ENCODE measurements around the gene NMRK1.

Gene NMRK1

DNA sequence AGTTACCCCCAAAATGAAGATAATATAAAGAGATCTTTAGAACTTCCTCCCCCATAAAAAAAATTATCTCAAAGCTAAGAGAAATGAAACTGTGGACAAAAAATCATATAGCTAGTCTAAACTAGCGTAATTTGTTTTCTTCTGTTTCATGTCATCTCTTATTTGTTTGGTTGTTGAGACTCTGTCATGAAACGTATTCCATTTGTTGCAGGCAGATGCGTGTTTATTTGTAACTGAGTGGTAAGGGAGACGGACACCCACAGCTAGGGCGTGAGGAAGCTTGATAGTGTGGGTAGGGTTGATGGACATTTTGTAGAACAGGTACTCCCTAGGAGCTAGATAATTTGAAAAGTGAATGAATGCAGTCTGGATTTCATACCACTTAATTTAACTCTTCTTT, 42.2 kb upstream of the NMRK1 start:
- Histone ChIP-seq H3K27ac (ENCODE audit: extremely low read depth, low read depth, low read length) (no peak overlapping the region), H3K4me1 (ENCODE audit: control insufficient read depth, insufficient read depth, low read length) (no peaks in the 10 kb centered on the region), H3K9me3 (ENCODE audit: control insufficient read depth, insufficient read depth, low read depth, low read length) (no peaks in the 10 kb centered on the region), H3K36me3 (ENCODE audit: control insufficient read depth in 2 of 2, insufficient read depth in 1 of 2, low read length in 2 of 2) (peaks cover 0 to 9% of the 10 kb centered on the region in 2 experiments; a peak in 1 of 3 replicates), H3K4me3 (ENCODE audit: low read depth, low read length) (no peak overlapping the region)
- CTCF ChIA-PET: interaction anchor here (1.7 kb wide), 1 partner anchor 56 kb away, joined by 12 read pairs; no protein-coding TSS in a partner anchor
- TF ChIP-seq ZNF501 (tag by site-specific recombination; IDR thresholded peaks at IDR 0.05): no peak
- TF ChIP-seq ZNF621 (tag by site-specific recombination; IDR thresholded peaks at IDR 0.05): no peak
- TF ChIP-seq ZSCAN16 (tag by site-specific recombination; IDR thresholded peaks at IDR 0.05): no peak
- no peak for TF ChIP-seq EGR2 (tag by site-specific recombination; IDR thresholded peaks at IDR 0.05; ENCODE audit: low read depth)
- TF ChIP-seq, protein P1, sequence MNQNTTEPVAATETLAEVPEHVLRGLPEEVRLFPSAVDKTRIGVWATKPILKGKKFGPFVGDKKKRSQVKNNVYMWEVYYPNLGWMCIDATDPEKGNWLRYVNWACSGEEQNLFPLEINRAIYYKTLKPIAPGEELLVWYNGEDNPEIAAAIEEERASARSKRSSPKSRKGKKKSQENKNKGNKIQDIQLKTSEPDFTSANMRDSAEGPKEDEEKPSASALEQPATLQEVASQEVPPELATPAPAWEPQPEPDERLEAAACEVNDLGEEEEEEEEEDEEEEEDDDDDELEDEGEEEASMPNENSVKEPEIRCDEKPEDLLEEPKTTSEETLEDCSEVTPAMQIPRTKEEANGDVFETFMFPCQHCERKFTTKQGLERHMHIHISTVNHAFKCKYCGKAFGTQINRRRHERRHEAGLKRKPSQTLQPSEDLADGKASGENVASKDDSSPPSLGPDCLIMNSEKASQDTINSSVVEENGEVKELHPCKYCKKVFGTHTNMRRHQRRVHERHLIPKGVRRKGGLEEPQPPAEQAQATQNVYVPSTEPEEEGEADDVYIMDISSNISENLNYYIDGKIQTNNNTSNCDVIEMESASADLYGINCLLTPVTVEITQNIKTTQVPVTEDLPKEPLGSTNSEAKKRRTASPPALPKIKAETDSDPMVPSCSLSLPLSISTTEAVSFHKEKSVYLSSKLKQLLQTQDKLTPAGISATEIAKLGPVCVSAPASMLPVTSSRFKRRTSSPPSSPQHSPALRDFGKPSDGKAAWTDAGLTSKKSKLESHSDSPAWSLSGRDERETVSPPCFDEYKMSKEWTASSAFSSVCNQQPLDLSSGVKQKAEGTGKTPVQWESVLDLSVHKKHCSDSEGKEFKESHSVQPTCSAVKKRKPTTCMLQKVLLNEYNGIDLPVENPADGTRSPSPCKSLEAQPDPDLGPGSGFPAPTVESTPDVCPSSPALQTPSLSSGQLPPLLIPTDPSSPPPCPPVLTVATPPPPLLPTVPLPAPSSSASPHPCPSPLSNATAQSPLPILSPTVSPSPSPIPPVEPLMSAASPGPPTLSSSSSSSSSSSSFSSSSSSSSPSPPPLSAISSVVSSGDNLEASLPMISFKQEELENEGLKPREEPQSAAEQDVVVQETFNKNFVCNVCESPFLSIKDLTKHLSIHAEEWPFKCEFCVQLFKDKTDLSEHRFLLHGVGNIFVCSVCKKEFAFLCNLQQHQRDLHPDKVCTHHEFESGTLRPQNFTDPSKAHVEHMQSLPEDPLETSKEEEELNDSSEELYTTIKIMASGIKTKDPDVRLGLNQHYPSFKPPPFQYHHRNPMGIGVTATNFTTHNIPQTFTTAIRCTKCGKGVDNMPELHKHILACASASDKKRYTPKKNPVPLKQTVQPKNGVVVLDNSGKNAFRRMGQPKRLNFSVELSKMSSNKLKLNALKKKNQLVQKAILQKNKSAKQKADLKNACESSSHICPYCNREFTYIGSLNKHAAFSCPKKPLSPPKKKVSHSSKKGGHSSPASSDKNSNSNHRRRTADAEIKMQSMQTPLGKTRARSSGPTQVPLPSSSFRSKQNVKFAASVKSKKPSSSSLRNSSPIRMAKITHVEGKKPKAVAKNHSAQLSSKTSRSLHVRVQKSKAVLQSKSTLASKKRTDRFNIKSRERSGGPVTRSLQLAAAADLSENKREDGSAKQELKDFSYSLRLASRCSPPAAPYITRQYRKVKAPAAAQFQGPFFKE (tag by site-specific recombination; IDR thresholded peaks at IDR 0.05; ENCODE audit: borderline replicate concordance): no peak
- TF ChIP-seq ZNF660 (tag by site-specific recombination; IDR thresholded peaks at IDR 0.05): no peak
- TF ChIP-seq ZBTB49 (tag by site-specific recombination; IDR thresholded peaks at IDR 0.05; ENCODE audit: low read depth): no peak
- TF ChIP-seq ZNF221 (tag by site-specific recombination; IDR thresholded peaks at IDR 0.05; ENCODE audit: borderline replicate concordance): no peak
- POLR2A ChIA-PET: no interaction called here

- H3K27ac ChIP-seq (ENCODE audit: extremely low read depth, low read depth, low read length): no peak overlapping the region
- H3K4me1 ChIP-seq (ENCODE audit: control insufficient read depth, insufficient read depth, low read length): no peaks in the 10 kb centered on the region
- ChIA-PET POLR2A (no interaction called here), CTCF (no interaction called here)
- H3K4me3 ChIP-seq (ENCODE audit: low read depth, low read length): no peak overlapping the region
- no peaks in the 10 kb centered on the region for H3K9me3 ChIP-seq (ENCODE audit: control insufficient read depth, insufficient read depth, low read depth, low read length)
- TF ChIP-seq ZNF513 (tag by site-specific recombination; IDR thresholded peaks at IDR 0.05): no peak
- TF ChIP-seq ZNF169 (tag by site-specific recombination; IDR thresholded peaks at IDR 0.05): no peak
- no peak for TF ChIP-seq ZNF555 (tag by site-specific recombination; conservative IDR thresholded peaks at IDR 0.05)
- TF ChIP-seq MYNN (tag by site-specific recombination; IDR thresholded peaks at IDR 0.05; ENCODE audit: borderline replicate concordance): no peak
- no peak for TF ChIP-seq ZNF658 (tag by site-specific recombination; IDR thresholded peaks at IDR 0.05)
- TF ChIP-seq ZSCAN4 (tag by site-specific recombination; IDR thresholded peaks at IDR 0.05): no peak
- no peak for TF ChIP-seq ZBTB21 (tag by site-specific recombination; IDR thresholded peaks at IDR 0.05)
- no peak for TF ChIP-seq ZNF423 (tag by site-specific recombination; IDR thresholded peaks at IDR 0.05)
- no peak for TF ChIP-seq ZXDB (tag by site-specific recombination; IDR thresholded peaks at IDR 0.05)
- TF ChIP-seq, protein P2, sequence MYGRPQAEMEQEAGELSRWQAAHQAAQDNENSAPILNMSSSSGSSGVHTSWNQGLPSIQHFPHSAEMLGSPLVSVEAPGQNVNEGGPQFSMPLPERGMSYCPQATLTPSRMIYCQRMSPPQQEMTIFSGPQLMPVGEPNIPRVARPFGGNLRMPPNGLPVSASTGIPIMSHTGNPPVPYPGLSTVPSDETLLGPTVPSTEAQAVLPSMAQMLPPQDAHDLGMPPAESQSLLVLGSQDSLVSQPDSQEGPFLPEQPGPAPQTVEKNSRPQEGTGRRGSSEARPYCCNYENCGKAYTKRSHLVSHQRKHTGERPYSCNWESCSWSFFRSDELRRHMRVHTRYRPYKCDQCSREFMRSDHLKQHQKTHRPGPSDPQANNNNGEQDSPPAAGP (tag by site-specific recombination; IDR thresholded peaks at IDR 0.05): no peak
- TF ChIP-seq ZNF366 (tag by site-specific recombination; conservative IDR thresholded peaks at IDR 0.05): no peak
- TF ChIP-seq ZNF670 (tag by site-specific recombination; IDR thresholded peaks at IDR 0.05; ENCODE audit: low read depth): no peak
- peaks cover 0 to 9% of the 10 kb centered on the region in 2 experiments; a peak in 1 of 3 replicates for H3K36me3 ChIP-seq (ENCODE audit: control insufficient read depth in 2 of 2, insufficient read depth in 1 of 2, low read length in 2 of 2)
Observed at GRCh38 chr9:75128535-75128934, 40.6 kb upstream of the NMRK1 start.

All from HEK293 (cell line).